ENCODE data around the gene SEMA4F.

DNA sequence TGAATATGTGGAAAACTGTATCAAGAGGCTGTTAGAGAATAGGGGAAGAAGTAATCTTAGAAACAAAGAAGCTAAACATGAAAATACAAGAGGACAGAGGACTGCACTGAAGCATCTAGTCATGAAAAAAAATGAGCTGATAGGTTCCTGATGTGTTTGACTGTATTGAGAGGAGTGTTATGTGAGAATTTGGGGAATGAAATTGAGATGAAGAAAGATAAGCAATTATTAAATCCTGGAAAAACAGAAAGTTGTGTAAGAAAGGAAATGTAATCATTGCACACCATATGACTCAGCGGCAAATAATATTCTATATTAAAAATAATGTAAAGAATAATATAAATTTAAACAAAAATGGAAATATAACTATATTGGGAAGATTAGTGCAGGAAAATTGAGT is 71.2 kb downstream of the SEMA4F start:
- TF ChIP-seq, protein P1, sequence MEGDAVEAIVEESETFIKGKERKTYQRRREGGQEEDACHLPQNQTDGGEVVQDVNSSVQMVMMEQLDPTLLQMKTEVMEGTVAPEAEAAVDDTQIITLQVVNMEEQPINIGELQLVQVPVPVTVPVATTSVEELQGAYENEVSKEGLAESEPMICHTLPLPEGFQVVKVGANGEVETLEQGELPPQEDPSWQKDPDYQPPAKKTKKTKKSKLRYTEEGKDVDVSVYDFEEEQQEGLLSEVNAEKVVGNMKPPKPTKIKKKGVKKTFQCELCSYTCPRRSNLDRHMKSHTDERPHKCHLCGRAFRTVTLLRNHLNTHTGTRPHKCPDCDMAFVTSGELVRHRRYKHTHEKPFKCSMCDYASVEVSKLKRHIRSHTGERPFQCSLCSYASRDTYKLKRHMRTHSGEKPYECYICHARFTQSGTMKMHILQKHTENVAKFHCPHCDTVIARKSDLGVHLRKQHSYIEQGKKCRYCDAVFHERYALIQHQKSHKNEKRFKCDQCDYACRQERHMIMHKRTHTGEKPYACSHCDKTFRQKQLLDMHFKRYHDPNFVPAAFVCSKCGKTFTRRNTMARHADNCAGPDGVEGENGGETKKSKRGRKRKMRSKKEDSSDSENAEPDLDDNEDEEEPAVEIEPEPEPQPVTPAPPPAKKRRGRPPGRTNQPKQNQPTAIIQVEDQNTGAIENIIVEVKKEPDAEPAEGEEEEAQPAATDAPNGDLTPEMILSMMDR (conservative IDR thresholded peaks at IDR 0.05 in 1 of 2, IDR thresholded peaks at IDR 0.05 in 1 of 2; ENCODE audit: low read depth in 1 of 2, low read length in 2 of 2), result no peak
- TF ChIP-seq EZH2 (IDR thresholded peaks at IDR 0.05; ENCODE audit: low read length, missing control alignments), result no peak

Measured in fibroblast of lung (primary cell).